ENCODE data around the gene SP6. TPM values are rescaled to one million over a fixed set of nuclear protein-coding genes. Genes with fewer than 3 reads are reported as not detected.
A peak's percentile ranks its signal among the peaks of the same experiment; 100 is the strongest.

SP6 gene
- total RNA-seq, 1 donor from 2014 or later, result 0.15 TPM

DNA sequence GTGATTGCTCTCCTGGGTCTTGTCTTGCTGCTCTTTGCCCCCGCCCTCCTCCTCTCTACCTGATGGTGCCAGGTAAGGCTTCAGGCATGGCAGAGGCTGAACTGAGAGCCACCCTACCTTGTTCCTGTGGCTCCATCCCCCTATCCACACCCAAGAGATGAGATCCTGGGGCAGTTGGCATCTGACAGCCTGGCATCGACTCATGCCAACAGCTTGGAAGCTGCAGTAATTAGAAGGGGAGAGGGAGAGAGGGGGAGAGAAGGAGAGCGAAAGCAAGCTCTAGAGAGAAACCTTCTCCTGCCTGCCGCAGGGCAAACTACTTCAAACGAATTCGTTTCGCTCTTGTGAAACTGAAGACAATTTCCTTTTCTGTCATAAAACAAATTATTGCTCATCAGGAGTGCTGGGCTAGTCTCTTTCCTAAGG is 13.8 kb upstream of the SP6 start:
- DNase-seq, result no peak
- intact Hi-C loops (cut with micrococcal nuclease), result no loop called here
- no peak for ATAC-seq

GRCh38 chr17:47862621-47863440 is 11.9 kb upstream of the SP6 start:
- ATAC-seq (no peak), DNase-seq (no peak)
- intact Hi-C loops (cut with micrococcal nuclease), result no loop called here

GRCh38 chr17:47860386-47860785 is 9.4 kb upstream of the SP6 start:
- DNase-seq (no peak), ATAC-seq (no peak)
- intact Hi-C loops (cut with micrococcal nuclease), result no loop called here

DNA sequence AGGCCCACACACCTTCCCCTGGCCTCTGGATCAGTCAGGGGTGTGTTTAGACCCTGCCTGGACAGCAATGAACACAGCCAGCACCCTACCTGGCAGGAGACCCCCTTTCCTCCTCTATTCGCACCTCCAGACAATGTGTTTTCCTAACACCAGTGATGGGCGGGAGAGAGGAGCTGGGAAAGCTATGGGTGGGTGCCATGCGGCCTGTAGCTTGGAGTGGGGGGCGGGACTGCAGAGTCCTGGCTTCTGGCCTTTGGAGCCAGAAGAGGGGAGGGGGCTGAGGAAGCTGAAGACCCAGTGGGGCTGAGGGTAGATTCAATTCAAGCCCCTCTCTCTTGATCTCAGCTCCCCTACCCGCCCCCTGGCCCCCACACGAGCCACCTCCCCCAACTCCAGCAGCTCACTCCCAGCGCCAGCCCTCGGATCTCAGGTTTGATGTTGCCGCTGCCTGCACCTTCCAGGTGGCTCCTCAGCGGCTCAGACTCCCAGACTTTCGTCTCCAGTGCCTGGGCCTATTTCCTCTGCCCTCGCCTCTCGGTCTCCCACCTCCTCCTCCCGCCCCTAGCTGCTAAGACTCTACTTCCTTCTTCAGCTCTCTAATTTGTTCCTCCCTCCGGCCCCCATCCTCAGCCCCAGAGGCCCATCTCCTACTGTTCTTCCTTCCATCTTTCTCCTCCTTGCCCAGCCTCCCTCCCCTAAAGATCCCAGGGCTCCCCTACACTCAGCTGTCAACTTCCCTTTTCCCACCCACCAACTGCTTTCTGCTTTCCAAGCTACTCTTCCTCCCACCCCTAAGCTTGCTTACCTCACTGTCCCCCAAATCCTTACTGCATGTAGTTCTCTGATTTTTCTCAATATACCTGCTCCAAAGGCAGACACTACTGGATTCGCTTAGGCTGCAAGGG is 6.8 kb upstream of the SP6 start:
- intact Hi-C loops (cut with micrococcal nuclease), result no loop called here
- ATAC-seq, result no peak
- DNase-seq, result no peak

GRCh38 chr17:47856830-47857229 is 5.9 kb upstream of the SP6 start:
- DNase-seq (no peak), ATAC-seq (no peak)
- intact Hi-C loops (cut with micrococcal nuclease), result no loop called here

DNA sequence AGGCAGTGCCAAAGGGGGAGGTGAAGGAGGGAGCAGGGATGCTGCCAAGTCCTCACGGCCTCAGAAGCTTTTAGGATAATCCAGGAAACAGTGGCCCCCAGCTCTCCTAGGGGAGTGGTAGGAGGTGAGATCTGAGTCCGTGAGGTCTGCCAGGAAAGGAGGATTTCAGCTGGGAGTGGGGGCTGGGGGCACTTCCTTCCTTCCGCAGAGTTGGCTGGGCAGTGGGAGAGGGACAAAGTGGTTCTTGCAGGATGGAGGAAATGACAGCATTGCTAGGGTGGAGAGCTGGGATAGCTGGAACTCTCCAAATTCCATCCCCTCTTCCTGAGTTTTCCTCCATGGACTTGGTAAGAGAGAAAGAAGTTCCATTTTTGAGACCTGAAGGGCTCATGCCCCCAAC is 4.8 kb upstream of the SP6 start:
- DNase-seq (no peak), ATAC-seq (no peak)
- intact Hi-C loops (cut with micrococcal nuclease), result no loop called here

GRCh38 chr17:47853616-47854015 is 2.7 kb upstream of the SP6 start:
- ATAC-seq (no peak), DNase-seq (no peak)
- intact Hi-C loops (cut with micrococcal nuclease), result no loop called here

DNA sequence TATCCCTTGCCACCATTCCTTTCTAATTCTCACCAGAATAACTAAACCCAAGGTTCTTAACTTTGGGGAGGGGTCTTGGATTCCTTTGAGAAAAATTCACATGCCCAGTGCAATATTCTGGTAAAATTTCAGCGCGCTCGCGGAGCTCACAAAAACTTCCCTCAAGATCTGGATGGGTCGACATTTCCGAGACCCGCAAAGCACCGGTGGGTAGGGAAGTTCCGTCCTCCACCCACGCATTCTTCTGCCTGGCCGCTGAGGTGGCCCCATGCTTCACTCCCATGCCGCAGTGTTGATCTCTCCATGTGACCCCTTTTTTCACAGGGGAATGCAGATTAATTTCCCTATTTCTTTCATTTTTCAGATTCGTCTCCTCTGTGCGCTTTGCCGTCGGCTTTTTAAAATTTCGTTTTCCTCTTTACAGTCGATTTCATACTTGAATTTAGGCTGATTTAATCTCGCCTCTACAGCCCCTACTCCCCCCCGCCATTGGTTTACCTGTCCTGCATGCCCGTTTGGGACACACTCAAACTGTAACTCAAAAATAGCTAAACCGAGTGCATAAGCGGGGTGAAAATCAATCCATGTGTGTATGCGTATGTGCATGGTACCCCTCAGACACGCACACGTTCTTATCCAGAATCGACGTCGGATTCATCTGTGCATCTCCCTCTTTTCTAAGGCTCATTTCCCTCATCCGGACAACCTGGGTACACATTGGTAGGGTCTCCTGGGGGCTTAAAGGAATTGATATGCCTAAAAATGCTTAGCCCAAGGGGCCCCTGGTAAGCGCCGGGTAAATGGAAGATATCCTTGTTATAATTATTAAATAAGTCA is 1.4 kb upstream of the SP6 start:
- no peak for ATAC-seq
- intact Hi-C loops (cut with micrococcal nuclease), result no loop called here
- DNase-seq, result no peak

GRCh38 chr17:47851764-47852112 is 775 bp upstream of the SP6 start:
- DNase-seq (no peak), ATAC-seq (no peak)
- intact Hi-C loops (cut with micrococcal nuclease), result no loop called here

DNA sequence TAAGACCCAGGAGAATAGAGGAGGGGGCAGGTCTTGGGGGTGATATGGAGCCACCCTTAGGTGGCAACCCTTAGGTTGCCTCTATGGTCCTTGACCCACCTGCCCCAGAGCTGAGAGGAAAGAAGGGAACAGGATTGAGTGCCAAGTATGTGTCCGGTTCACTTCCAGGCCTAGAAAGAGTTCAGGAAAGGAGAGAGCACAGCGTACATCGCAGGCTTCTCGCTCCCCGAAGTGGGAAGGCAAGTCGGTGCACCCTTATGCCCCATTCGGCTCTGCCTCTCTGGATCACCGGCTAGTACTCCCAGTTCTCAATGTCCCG is 631 bp downstream of the SP6 start:
- DNase-seq, result no peak
- intact Hi-C loops (cut with micrococcal nuclease), result no loop called here
- peak; percentile 7 for ATAC-seq

GRCh38 chr17:47848198-47848513 is 2.8 kb downstream of the SP6 start:
- DNase-seq (no peak), ATAC-seq (no peak)
- intact Hi-C loops (cut with micrococcal nuclease), result no loop called here

GRCh38 chr17:47847341-47848197 is 3.4 kb downstream of the SP6 start:
- intact Hi-C loops (cut with micrococcal nuclease), result no loop called here
- DNase-seq (no peak), ATAC-seq (no peak)

- intact Hi-C loops (cut with micrococcal nuclease), result no loop called here
- DNase-seq, result no peak
- ATAC-seq, result no peak
Measured at GRCh38 chr17:47846716-47847340, 4.1 kb downstream of the SP6 start.

DNA sequence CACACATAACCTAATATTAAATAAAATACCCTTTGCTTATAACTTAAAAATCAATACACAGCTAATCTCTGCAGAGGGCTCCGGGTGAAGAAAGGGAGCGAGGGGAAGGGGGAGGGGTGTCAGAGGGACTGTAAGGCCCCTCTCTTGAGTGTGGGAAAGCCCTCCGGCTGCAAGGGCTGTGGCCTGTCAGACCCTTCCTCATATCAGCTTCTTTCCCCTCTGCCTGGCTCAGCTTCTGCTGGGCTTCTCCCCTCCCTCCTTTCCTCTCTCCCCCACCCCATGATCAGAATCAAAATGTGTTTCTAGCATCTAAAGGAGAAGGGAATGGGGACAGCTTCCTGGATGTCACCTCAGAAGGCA is 5.3 kb downstream of the SP6 start:
- ATAC-seq (no peak), DNase-seq (no peak)
- intact Hi-C loops (cut with micrococcal nuclease), result no loop called here

GRCh38 chr17:47844814-47845715 is 5.9 kb downstream of the SP6 start:
- ATAC-seq, result no peak
- intact Hi-C loops (cut with micrococcal nuclease), result no loop called here
- DNase-seq, result no peak

GRCh38 chr17:47844227-47844626 is 6.7 kb downstream of the SP6 start:
- intact Hi-C loops (cut with micrococcal nuclease), result no loop called here
- no peak for DNase-seq
- ATAC-seq, result no peak

- intact Hi-C loops (cut with micrococcal nuclease), result loop anchor here (2.0 kb wide), 1 partner anchor 47 kb away; no protein-coding TSS in a partner anchor
- ATAC-seq (no peak), DNase-seq (no peak)
Measured at GRCh38 chr17:47843391-47843730, 7.6 kb downstream of the SP6 start.

All from left ventricle myocardium superior (tissue), 1 donor.